Endothelial cell of umbilical vein (primary cell): Measurements from ENCODE around the gene RABEP2. TPM values are rescaled to one million over a fixed set of nuclear protein-coding genes. Genes with fewer than 3 reads are reported as not detected.

ENCODE experiments used
- BruUV-seq: library from RNA; stranded (reverse); fragments of 400-500 nt; replicated peaks from 2 replicates; lab custom pipeline; 2021; lab: Mats Ljungman, UMichigan
- CTCF ChIA-PET: fragments of 300-600, 350-600 bp; sonication (Branson Sonifier 250); formaldehyde crosslinking; loops from one replicate; lab custom pipeline; 2021; ENCODE audit warnings: antibody characterized with exemption, inconsistent platforms; lab: Charles Lee
- POLR2A ChIA-PET: fragments of 300-600, 350-600 bp; sonication (Branson Sonifier 250); formaldehyde crosslinking; loops from one replicate; lab custom pipeline; 2021; ENCODE audit warnings: antibody characterized with exemption, inconsistent platforms; lab: Charles Lee
- DNase-seq: peaks from one replicate; pipeline ENCODE4 v3.0.0-alpha.2; 2011; ENCODE audit warnings: low read depth, low spot score
- FAIRE-seq: peaks from 2 replicates; lab custom pipeline; 2011; peaks lifted over from hg19 to GRCh38; lab: Jason Lieb, UNC
- H2AFZ ChIP-seq: 2 replicates; pipeline ENCODE4 v1.6.0; 2012; ENCODE audit warnings: low read depth, low read length, control low read depth, inconsistent platforms
- H3K27ac ChIP-seq: 2 replicates; pipeline ENCODE4 v1.5.1; 2011; ENCODE audit warnings: low read depth, mild to moderate bottlenecking, control low read depth, low read length, moderate library complexity; ENCODE audit not compliant: insufficient read depth
- H3K27me3 ChIP-seq, 2 experiments: 2 replicates each; pipeline versions ENCODE4 v1.6.0 to v1.6.1; 2011; ENCODE audit warnings: low read length in 2 of 2, mixed read lengths in 1 of 2; ENCODE audit not compliant: control insufficient read depth in 2 of 2, insufficient read depth in 2 of 2
- H3K36me3 ChIP-seq, 2 experiments: 2 replicates in 1 of 2; 3 replicates in 1 of 2; pipeline ENCODE4 v1.5.1; 2011; ENCODE audit warnings: low read length in 2 of 2, mild to moderate bottlenecking in 1 of 2, moderate library complexity in 1 of 2; ENCODE audit not compliant: control insufficient read depth in 2 of 2, insufficient read depth in 2 of 2; ENCODE audit errors: extremely low read depth in 1 of 2
- H3K4me1 ChIP-seq: 3 replicates; pipeline ENCODE4 v1.5.1; 2011; ENCODE audit warnings: mild to moderate bottlenecking, low read length; ENCODE audit not compliant: control insufficient read depth, insufficient read depth; ENCODE audit errors: extremely low read depth
- H3K4me2 ChIP-seq: 2 replicates; pipeline ENCODE4 v1.6.1; 2011; ENCODE audit warnings: low read length, control low read depth, mixed read lengths; ENCODE audit not compliant: insufficient read depth
- H3K4me3 ChIP-seq, 3 experiments: fragments of 200-600 bp in 1 of 3; sonication (generic), shearing (Covaris generic) in 1 of 3; replicated peaks in 1 of 3; 2 replicates each; pipeline ENCODE4 v1.5.1; 2011 to 2016; ENCODE audit warnings: control low read depth in 3 of 3, low read length in 3 of 3, mild to moderate bottlenecking in 2 of 3, inconsistent platforms in 1 of 3, low read depth in 1 of 3, moderate library complexity in 1 of 3; ENCODE audit not compliant: insufficient read depth in 1 of 3
- H3K79me2 ChIP-seq: 2 replicates; pipeline ENCODE4 v1.6.0; 2012; ENCODE audit warnings: low read length, inconsistent platforms; ENCODE audit not compliant: control insufficient read depth, insufficient read depth
- H3K9ac ChIP-seq: replicated peaks from 2 replicates; pipeline ENCODE3; 2011; ENCODE audit warnings: low read length, control low read depth; ENCODE audit not compliant: insufficient read depth; ENCODE audit errors: extremely low read depth
- H3K9me1 ChIP-seq: replicated peaks from 3 replicates; pipeline ENCODE4 v1.6.0; 2011; ENCODE audit warnings: mild to moderate bottlenecking, low read length; ENCODE audit not compliant: control insufficient read depth, insufficient read depth; ENCODE audit errors: extremely low read depth
- H3K9me3 ChIP-seq: replicated peaks from 2 replicates; pipeline ENCODE4 v1.5.1; 2012; ENCODE audit warnings: low read length, inconsistent platforms; ENCODE audit not compliant: control insufficient read depth, insufficient read depth
- H4K20me1 ChIP-seq: replicated peaks from 2 replicates; pipeline ENCODE3; 2011; ENCODE audit warnings: mild to moderate bottlenecking, low read length; ENCODE audit not compliant: control insufficient read depth, insufficient read depth; ENCODE audit errors: extremely low read depth
- CTCF ChIP-seq, 2 donors: IDR thresholded peaks; 1 replicate in 1 of 2; 2 replicates in 1 of 2; pipeline ENCODE4 v1.5.1; 2011; ENCODE audit warnings: low read length in 2 of 2, mild to moderate bottlenecking in 2 of 2, moderate library complexity in 2 of 2, control low read depth in 1 of 2, inconsistent platforms in 1 of 2, low read depth in 1 of 2; ENCODE audit not compliant: insufficient read depth in 1 of 2; ENCODE audit errors: extremely low read depth in 1 of 2
- EZH2 ChIP-seq: IDR thresholded peaks from 2 replicates; pipeline ENCODE4 v1.6.1; 2012; ENCODE audit warnings: borderline replicate concordance, low read depth, mild to moderate bottlenecking, moderate library complexity, low read length, inconsistent platforms; ENCODE audit not compliant: severe bottlenecking
- FOS ChIP-seq: IDR thresholded peaks from 2 replicates; pipeline ENCODE4 v1.6.1; 2011; ENCODE audit warnings: mild to moderate bottlenecking, low read length, moderate library complexity, borderline replicate concordance; ENCODE audit not compliant: insufficient read depth
- GATA2 ChIP-seq: IDR thresholded peaks from 2 replicates; pipeline ENCODE4 v1.7.0; 2011; ENCODE audit warnings: low read depth, mild to moderate bottlenecking, moderate library complexity, mixed read lengths, low read length; ENCODE audit not compliant: insufficient read length, insufficient read depth
- JUN ChIP-seq: IDR thresholded peaks from 2 replicates; pipeline ENCODE4 v1.6.1; 2011; ENCODE audit warnings: borderline replicate concordance, low read depth; ENCODE audit not compliant: insufficient read length, insufficient read depth
- MAX ChIP-seq: IDR thresholded peaks from 2 replicates; pipeline ENCODE4 v1.6.1; 2011; ENCODE audit not compliant: insufficient read depth, insufficient read length
- MYC ChIP-seq: IDR thresholded peaks from one replicate; pipeline ENCODE4 v1.6.1; 2011; ENCODE audit warnings: mild to moderate bottlenecking, low read depth, low read length
- POLR2A ChIP-seq: IDR thresholded peaks from 2 replicates; pipeline ENCODE4 v1.6.1; 2012; ENCODE audit warnings: low read depth, mild to moderate bottlenecking, control low read depth, low read length
- POLR2AphosphoS5 ChIP-seq: IDR thresholded peaks from 2 replicates; pipeline ENCODE4 v1.6.1; 2012; ENCODE audit warnings: low read depth, mild to moderate bottlenecking, control low read depth, low read length, moderate library complexity; ENCODE audit not compliant: insufficient read depth
- dilution Hi-C: fragments of 300-500 bp; cut with MboI; formaldehyde crosslinking; loops from one replicate; pipeline ENCODE4 v1.15.0; 2019; ENCODE audit warnings: low sequenced_read_pairs; ENCODE audit not compliant: extremely low pct_ligation_motif_present
- intact Hi-C: fragments of 100-400 bp; cut with micrococcal nuclease; formaldehyde crosslinking; loops from one replicate; pipeline ENCODE4 v1.10.0; 2022
- polyA plus RNA-seq, 4 experiments: library from polyadenylated mRNA; depleted of rRNA in 3 of 4; stranded (reverse) in 3 of 4; unstranded in 1 of 4; fragments of >200 nt; gene quantifications; 2 replicates each; pipeline versions ENCODE4 v1.2.1 to v1.2.3, GENCODE V29; 2011 to 2012; ENCODE audit warnings: missing spikeins in 1 of 4
- total RNA-seq: library from RNA; stranded (reverse); gene quantifications from 2 replicates; pipeline ENCODE4 v1.2.3, GENCODE V29; 2021

Gene RABEP2
- total and polyA plus RNA-seq, 2 donors (not counting 3 experiments of a cell fraction or from before 2014, with no cell fraction given), result 25.9 to 37.4 TPM

DNA sequence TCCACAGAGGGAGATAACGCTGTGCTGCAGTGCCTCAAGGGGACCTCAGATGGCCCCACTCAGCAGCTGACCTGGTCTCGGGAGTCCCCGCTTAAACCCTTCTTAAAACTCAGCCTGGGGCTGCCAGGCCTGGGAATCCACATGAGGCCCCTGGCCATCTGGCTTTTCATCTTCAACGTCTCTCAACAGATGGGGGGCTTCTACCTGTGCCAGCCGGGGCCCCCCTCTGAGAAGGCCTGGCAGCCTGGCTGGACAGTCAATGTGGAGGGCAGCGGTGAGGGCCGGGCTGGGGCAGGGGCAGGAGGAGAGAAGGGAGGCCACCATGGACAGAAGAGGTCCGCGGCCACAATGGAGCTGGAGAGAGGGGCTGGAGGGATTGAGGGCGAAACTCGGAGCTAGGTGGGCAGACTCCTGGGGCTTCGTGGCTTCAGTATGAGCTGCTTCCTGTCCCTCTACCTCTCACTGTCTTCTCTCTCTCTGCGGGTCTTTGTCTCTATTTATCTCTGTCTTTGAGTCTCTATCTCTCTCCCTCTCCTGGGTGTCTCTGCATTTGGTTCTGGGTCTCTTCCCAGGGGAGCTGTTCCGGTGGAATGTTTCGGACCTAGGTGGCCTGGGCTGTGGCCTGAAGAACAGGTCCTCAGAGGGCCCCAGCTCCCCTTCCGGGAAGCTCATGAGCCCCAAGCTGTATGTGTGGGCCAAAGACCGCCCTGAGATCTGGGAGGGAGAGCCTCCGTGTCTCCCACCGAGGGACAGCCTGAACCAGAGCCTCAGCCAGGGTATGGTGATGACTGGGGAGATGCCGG, 7.5 kb upstream of the RABEP2 start:
- TF ChIP-seq POLR2AphosphoS5 (no peak), FOS (no peak), EZH2 (no peak), CTCF (IDR thresholded peaks at IDR 0.05; ENCODE audit: extremely low read depth in 1 of 2, insufficient read depth in 1 of 2, low read depth in 1 of 2, low read length in 2 of 2) (no peak), POLR2A (no peak), MYC (no peak), GATA2 (no peak), JUN (no peak), MAX (no peak)
- ChIA-PET POLR2A (no interaction called here), CTCF (interaction anchor here (1.1 to 1.5 kb wide), 3 partner anchors 10 to 13 kb away, joined by 4 to 6 read pairs (median 5); no protein-coding TSS in a partner anchor)
- Histone ChIP-seq H3K9ac (no peak overlapping the region), H3K27ac (no peak overlapping the region), H3K9me3 (no peaks in the 10 kb centered on the region), H3K4me1 (no peaks in the 10 kb centered on the region), H3K79me2 (no peaks in the 10 kb centered on the region), H4K20me1 (no peaks in the 10 kb centered on the region), H3K27me3 (no peaks in the 10 kb centered on the region), H2AFZ (no peak overlapping the region), H3K9me1 (no peaks in the 10 kb centered on the region), H3K36me3 (no peaks in the 10 kb centered on the region), H3K4me2 (no peak overlapping the region), H3K4me3 (no peak overlapping the region)
- intact Hi-C loops (no loop called here), dilution Hi-C loops (no loop called here)
- DNase-seq, result no peak
- no peak for FAIRE-seq
- no TSS peak for BruUV-seq
